ENCODE data around the gene SPPL2C.

GRCh38 chr17:45814622-45815606 lies 29.8 kb upstream of the SPPL2C start:
- TF ChIP-seq CTCF (conservative IDR thresholded peaks at IDR 0.05; ENCODE audit: low read length) = no peak
- no peak for TF ChIP-seq EZH2phosphoT487 (IDR thresholded peaks at IDR 0.05; ENCODE audit: borderline replicate concordance, low read depth, low read length)
